HK-2 (cell line): ENCODE measurements around the gene SCAP.
"Not testable (repeated sequence)": the region's sequence is repeated elsewhere in the genome, so short reads cannot be mapped to it uniquely, and the experiment has no call there.

ENCODE experiments used
- DNase-seq: peaks from one replicate; pipeline ENCODE4 v3.0.0-alpha.2; 2018; ENCODE audit not compliant: unreplicated experiment

The SCAP gene

GRCh38 chr3:47475570-47476329, at the start of gene SCAP:
TSS of gene SCAP (minus strand) at chr3:47475941. CDS start at chr3:47442993, 32,948 bp downstream.
- DNase-seq: peak; percentile 85

- no peak for DNase-seq
Measured at GRCh38 chr3:47523310-47524073, 47.8 kb upstream of the SCAP start.

GRCh38 chr3:47522082-47522987, 46.6 kb upstream of the SCAP start:
- DNase-seq: peak; percentile 75

GRCh38 chr3:47520756-47521155, 45.0 kb upstream of the SCAP start:
- no peak for DNase-seq

GRCh38 chr3:47517937-47518336, 42.2 kb upstream of the SCAP start:
- no peak for DNase-seq

- no peak for DNase-seq
Measured at GRCh38 chr3:47515864-47516319, 40.2 kb upstream of the SCAP start.

- DNase-seq: no peak
Measured at GRCh38 chr3:47515100-47515499, 39.4 kb upstream of the SCAP start.

GRCh38 chr3:47513125-47513929, 37.6 kb upstream of the SCAP start, which contains the start of gene ELP6:
TSS of gene ELP6 (minus strand) at chr3:47513712. CDS start at chr3:47513590, 122 bp downstream.
- peak; percentile 93 for DNase-seq

- DNase-seq: peak; percentile 8
Measured at GRCh38 chr3:47512416-47513124, 36.8 kb upstream of the SCAP start.

- DNase-seq: not testable (repeated sequence)
Measured at GRCh38 chr3:47505267-47505666, 29.5 kb upstream of the SCAP start.

- no peak for DNase-seq
Measured at GRCh38 chr3:47504113-47504512, 28.4 kb upstream of the SCAP start.

GRCh38 chr3:47503033-47503432, 27.3 kb upstream of the SCAP start:
- no peak for DNase-seq

GRCh38 chr3:47496892-47497291, 21.2 kb upstream of the SCAP start:
- no peak for DNase-seq

GRCh38 chr3:47495886-47496285, 20.1 kb upstream of the SCAP start:
- no peak for DNase-seq

GRCh38 chr3:47495111-47495510, 19.4 kb upstream of the SCAP start:
- DNase-seq: no peak

GRCh38 chr3:47491777-47492176, 16.0 kb upstream of the SCAP start:
- no peak for DNase-seq

- DNase-seq: no peak
Measured at GRCh38 chr3:47491186-47491585, 15.4 kb upstream of the SCAP start.

GRCh38 chr3:47487265-47487664, 11.5 kb upstream of the SCAP start:
- DNase-seq: no peak

- no peak for DNase-seq
Measured at GRCh38 chr3:47485812-47486211, 10.1 kb upstream of the SCAP start.

GRCh38 chr3:47482366-47482765, 6.6 kb upstream of the SCAP start:
- DNase-seq: no peak
